GM12872 (cell line): Measurements from ENCODE around the gene IGFN1.

Source experiments
- TF ChIP-seq, protein P1 (sequence below): IDR thresholded peaks from 3 replicates; pipeline ENCODE4 v1.5.1; 2011; ENCODE audit warnings: low read depth, mild to moderate bottlenecking, low read length, moderate library complexity; ENCODE audit not compliant: insufficient read depth

The IGFN1 gene

DNA sequence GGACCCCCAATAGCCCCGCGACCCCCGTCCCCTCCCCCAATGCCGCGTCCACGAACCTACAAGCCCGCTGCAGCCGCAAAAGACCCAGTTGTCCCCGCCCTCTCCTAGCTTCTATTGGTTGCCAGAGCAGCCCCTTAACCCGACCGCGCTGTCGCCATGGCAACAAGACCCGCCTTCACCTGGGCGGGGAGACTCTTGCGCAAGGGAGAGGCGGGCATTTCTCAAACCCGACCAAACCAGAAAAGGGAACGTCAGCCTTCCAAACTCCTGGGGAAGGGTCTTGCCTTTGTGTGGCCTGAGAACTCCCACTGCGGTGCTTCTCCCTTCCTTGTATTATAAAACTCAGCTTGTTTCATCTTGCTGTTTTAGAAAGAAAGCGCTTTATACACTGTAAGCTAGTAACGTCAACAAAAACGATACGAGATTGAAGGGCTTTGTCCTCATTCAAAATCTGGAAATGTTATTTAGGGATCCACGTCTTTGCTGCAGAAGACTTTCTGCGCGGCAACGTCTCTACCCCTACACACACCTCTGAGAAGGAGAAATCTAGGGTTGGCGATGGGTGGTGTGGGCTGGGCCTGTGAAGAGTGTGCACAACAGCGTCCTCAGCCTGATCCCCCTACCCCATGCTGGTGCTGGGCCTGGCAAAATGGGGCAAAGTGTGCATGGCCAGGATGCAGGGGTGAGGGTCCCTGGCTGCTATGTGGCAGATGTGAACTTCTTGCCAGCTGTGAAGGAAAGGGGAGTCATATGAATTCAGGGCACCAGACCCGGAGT lies 36.0 kb upstream of the IGFN1 start, which contains the start of gene TMEM9:
TSS of gene TMEM9 (minus strand) at position 86 of the 777 bp plus-strand sequence. CDS start 551 bp downstream, outside the sequence.
- TF ChIP-seq, protein P1, sequence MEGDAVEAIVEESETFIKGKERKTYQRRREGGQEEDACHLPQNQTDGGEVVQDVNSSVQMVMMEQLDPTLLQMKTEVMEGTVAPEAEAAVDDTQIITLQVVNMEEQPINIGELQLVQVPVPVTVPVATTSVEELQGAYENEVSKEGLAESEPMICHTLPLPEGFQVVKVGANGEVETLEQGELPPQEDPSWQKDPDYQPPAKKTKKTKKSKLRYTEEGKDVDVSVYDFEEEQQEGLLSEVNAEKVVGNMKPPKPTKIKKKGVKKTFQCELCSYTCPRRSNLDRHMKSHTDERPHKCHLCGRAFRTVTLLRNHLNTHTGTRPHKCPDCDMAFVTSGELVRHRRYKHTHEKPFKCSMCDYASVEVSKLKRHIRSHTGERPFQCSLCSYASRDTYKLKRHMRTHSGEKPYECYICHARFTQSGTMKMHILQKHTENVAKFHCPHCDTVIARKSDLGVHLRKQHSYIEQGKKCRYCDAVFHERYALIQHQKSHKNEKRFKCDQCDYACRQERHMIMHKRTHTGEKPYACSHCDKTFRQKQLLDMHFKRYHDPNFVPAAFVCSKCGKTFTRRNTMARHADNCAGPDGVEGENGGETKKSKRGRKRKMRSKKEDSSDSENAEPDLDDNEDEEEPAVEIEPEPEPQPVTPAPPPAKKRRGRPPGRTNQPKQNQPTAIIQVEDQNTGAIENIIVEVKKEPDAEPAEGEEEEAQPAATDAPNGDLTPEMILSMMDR, result no peak

DNA sequence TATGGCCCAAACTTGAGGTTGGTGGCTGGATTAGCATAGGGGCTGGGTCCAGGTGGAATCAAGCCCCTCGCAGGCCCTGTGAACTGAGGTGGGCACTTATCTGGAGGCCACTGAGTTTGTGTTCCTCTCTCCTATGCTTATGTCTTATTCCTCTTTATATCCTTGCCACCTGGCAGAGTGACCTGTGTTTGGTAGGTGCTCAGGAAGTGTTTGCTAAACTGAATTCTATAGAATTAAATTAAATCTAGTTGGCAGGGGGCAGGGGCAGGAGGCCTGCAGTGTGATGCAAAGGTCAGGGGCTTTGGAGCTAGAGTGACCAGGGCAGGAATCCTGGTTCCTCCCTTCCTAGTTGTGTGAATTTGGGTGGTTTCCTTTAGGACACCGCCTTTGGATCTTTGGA lies 35.3 kb upstream of the IGFN1 start:
- TF ChIP-seq, protein P1, result no peak

DNA sequence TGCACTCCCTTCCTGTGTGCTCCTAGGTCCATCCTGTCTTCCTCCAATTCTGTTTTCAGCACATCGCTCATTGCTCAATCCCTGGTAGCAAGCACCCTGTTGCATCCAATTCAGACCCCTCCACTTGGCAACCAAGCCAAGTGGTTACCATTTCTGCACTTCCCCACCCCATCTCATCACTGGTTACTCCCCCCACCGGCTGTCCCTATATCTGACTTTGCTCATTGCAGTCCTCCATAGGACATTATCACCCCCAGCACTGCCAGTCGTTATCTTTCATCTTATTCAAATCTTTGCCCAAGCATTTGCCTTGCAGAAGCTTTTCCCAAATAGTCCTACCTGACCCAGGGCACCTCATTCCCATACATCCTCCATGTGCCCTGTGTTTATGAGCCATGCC lies 34.3 kb upstream of the IGFN1 start:
- TF ChIP-seq, protein P1, result no peak

DNA sequence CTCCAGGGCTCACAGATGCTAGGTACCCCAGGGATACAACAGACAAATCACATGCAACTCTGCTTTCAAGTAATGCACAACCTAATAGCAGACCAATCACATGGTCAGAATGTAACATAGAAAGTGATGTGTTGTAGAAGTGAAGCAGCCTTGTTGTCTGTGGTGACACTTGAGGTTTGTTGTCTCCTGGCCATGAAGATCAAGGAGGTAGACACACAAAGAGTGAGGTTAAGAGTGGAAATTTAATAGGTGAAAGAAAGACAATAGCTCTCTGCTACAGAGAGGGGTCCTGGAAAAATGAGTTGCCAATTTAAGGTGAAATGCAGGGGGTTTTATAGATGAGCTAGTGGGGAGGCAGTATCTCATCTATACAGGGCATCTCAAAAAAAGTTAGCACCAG lies 33.8 kb upstream of the IGFN1 start:
- TF ChIP-seq, protein P1, result no peak

DNA sequence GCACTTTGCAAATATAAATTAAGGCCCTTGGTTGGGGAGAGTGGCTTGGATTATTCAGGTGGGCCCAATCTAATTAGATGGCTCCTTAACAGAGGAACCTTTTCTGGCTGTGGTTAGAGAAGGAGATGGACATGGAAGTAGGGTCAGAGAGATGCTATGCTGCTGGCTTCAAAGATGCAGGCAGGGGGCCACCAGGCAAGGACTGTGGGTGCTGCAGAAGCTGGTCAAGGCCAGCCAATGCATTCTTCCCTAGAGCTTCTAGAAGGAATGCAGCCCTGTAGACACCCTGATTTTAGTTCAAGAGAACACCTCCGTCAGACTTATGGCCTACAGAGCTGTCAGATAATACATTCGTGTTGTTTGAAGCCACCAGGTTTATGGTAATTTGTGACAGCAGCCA lies 32.7 kb upstream of the IGFN1 start:
- TF ChIP-seq, protein P1, result no peak

DNA sequence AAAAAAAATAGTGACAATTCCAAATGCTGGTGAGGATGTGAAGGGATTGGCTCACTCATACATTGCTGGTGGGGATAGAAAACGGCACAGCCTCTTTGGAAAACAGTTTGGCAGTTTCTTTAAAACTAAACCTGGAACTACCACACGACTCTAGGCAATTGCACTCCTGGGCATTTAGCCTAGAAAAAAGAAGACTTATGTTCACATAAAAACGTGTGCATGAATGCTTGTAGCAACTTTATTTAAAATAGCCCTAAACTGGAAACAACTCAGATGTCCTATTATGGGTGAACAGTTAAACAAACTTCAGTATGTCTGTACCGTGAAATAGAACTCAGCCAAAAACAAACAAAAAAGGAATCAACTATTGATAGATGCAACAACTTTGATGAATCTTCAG lies 26.9 kb upstream of the IGFN1 start:
- TF ChIP-seq, protein P1, result no peak

DNA sequence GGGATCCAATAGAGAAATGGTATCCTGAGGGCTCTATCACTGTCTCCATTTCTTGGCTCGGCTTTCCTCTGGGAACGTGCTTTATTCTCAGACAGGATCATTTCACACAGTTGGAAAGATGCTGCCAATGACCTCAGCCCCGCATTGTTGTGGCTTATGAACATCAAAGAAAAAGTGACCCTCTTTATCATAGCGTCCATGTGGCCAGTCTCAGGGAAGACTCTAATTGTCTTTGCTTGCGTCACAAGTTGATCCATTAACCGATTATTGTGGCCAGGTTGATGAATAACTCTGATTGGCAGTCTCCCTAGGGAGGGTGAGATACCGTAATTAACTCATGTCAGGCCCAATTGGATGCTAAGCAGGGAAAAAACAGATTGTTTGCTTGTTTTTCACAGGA lies 26.0 kb upstream of the IGFN1 start:
- TF ChIP-seq, protein P1, result no peak
